ENCODE results near the gene AP5M1.
A peak's percentile ranks its signal among the peaks of the same experiment; 100 is the strongest.
"Not testable (repeated sequence)": the region's sequence is repeated elsewhere in the genome, so short reads cannot be mapped to it uniquely, and the experiment has no call there.

The AP5M1 gene

DNA sequence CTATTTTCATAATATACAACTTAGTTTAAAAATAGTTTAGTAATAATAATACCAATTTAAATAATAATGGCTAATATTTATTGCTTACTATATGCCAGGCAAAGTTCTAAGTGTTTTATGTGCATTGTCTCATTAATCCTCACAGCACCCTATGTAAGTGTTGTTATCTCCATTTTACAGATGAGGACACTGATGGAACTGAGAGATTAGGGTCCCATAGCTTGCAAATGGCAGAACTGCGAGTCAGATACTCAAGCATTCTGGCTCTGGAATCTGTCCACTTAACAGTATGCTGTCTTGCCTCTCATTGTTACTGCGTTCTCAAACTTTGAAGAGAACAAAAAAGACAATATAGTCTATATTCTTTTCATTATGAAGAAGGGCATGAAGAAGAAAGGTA lies 19.0 kb downstream of the AP5M1 start:
- H3K4me3 ChIP-seq (ENCODE audit: low read depth, low read length): no peak overlapping the region
- no peak for DNase-seq (ENCODE audit: low read depth)

DNA sequence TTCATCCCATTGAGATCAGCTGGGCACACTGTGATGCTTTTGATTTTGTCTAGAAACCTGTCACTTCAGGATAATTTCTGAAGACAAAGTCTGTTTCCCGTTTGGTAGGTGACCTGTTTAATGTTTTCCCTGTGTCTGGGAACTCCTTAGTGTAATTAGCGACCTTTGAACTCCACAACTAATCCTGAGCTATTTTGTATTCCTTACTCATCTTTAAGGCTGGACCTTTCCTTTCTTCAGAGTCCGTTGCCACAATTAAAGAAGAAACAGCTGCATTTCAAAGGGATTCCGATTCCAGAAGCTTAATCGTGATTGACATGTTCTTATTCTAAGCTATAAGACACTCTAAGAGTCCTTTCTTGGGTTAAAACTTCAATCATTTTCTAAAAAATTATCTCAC lies 22.0 kb downstream of the AP5M1 start:
- no peak for DNase-seq (ENCODE audit: low read depth)
- H3K4me3 ChIP-seq (ENCODE audit: low read depth, low read length): no peak overlapping the region

DNA sequence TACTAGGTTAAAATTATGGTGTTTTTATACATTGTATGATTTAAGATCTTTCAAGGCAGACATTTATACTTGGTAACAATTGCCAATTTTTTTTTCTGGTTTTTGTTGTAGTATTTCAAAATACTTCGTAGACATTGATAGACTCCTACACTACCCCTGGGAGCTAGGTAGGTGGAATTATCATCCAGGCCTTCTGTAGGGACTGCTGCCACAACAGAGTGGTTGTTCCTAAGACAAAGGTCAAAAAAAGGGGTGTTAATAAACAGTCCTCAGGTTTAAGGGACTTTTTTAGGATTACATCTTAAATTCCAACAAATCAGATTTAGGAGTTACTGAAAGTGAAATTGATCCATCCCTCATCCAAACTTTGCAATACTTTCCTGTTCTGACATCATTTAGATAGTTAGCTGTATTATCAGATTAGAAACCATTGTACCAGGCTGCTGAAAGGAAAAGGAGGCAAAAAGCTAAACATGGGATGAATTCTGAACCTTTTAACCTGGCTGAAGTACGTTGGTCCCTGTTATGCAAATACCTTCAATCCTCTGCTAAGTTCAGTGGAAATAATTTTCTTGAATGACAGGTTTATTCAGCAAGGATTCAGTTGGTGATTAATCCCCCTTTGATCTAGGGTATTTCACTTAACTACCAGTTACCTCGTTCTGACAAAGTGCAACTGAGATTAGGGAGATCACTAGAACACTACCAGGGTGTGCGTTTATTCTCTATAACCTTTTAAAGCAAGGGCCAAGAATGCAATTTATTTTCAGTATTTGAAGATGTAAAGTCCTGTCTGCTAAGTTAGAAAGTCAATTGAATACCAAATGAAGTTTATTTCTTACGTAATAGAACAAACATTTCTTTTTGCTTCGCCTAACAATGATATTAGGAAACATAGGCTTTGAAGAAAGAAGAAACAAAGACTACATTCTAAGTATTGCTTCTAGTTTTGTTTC lies 23.2 kb downstream of the AP5M1 start:
- no peak for DNase-seq (ENCODE audit: low read depth)
- no peak overlapping the region for H3K4me3 ChIP-seq (ENCODE audit: low read depth, low read length)

DNA sequence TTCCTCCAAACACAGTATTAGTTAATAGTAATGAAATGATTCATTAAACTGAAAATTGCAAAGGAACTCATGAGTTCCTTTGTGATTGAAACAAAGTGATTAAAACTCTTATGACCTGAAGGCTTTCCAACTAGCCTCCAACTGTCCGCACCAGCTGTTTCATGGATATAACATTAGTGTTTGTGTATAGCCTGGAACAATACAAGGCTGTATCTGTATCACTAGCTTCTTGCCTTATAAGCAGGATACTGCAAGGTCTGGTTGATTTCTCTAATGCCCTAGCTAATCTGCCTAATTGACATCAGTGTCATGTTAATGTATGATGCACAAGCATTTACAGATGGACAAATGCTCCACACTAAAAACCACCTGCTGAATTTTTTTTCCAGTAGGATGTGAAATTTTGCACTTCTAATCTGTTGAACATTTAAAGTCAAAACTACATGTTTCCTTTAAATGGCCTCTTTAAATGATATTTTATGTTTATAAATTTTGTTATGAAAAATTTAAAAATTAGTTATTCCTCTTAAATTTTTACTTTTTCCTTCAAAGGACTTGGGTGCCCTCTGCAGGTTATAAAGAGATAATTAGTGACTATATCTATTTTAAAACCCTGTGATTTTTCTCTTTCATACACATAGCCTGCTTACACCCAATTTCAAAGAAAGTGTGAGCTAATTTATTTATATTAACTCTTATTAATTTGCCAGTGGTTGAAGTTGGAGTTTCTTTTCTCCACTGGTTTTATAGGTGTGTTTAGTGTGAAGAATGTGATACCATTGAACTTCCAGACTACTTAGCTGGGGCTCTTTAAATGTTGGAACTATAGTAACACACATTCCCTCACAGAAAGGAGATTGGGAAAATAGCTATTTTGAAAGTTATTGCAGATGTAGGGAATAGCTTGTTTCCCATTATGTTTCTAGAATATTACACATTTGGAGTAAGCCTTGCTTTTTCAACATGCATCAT lies 25.4 kb downstream of the AP5M1 start:
- no peak for DNase-seq (ENCODE audit: low read depth)
- H3K4me3 ChIP-seq (ENCODE audit: low read depth, low read length): no peak overlapping the region

DNA sequence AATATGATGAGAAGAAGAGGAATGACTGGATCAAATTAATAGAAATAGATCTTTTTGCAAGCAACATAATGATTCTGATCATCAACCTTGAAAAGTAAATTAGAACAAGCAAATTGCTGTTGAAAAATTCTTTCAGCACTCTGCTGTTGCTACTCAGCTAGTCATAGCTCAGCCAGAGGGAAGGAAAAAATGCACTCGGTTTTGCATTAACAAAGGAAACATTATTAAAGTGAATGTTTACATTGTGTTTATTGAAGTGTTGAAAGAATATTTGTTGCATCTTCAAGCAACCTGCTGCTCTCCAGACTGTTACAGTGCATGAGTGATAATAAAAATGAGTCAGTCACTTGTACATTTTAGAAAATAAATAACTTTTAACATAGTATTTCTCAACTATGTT lies 26.5 kb downstream of the AP5M1 start:
- no peak for DNase-seq (ENCODE audit: low read depth)
- H3K4me3 ChIP-seq (ENCODE audit: low read depth, low read length): no peak overlapping the region

DNA sequence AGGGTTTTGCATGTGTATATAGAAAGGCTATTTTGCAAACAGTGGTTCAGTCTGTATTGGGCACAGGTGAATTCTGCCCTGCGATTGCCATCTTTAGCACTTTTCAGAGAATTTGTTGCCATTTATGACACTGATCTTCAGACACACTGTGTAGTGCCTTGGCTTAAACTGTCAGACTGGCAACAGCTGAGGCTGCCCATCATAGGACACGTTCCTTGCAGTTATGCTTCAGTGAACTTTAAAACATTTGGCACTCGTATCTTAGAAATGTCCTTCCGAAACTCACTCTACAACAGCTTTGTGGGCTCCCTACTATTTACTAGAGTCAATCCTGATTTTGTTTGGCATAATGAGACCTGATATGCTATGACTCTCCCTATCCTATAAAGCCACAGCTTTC lies 29.1 kb downstream of the AP5M1 start:
- no peak overlapping the region for H3K4me3 ChIP-seq (ENCODE audit: low read depth, low read length)
- DNase-seq (ENCODE audit: low read depth): no peak

DNA sequence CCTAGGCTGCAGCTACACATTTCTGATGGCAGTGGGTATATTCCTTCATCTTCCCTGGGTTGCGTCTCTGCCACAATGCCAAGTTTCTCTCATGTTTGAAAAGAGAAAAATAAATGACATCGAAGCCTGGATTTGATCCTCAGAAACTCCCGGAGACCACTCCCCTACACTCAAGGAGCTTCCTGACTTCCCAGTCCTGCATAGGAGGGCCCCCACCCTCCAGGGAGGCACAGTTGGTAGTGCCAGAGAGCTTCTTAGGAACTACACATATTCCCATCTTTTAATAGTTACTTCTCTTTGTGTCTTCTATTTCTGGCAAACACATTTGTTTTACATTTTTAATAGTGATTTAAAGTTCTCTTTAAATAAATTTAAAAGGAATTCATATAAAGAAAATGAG lies 30.7 kb downstream of the AP5M1 start:
- DNase-seq (ENCODE audit: low read depth): no peak
- no peak overlapping the region for H3K4me3 ChIP-seq (ENCODE audit: low read depth, low read length)

DNA sequence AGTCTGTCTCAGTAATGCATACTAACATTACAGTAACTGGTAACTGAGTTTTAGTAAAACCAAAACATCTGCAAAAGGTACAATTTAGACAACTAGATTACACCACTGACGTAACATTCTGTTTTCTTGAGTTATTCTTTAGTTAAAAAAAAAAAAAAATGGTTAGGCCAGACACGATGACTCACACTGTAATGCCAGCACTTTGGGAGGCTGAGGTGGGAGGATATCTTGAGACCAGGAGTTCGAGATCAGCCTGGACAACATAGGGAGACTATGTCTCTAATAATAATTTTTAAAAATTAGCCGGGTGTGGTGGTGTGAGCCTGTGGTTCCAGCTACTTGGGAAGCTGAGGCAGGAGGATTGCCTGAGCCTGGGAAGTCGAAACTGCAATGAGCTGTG lies 34.1 kb downstream of the AP5M1 start:
- H3K4me3 ChIP-seq (ENCODE audit: low read depth, low read length): no peak overlapping the region
- no peak for DNase-seq (ENCODE audit: low read depth)

DNA sequence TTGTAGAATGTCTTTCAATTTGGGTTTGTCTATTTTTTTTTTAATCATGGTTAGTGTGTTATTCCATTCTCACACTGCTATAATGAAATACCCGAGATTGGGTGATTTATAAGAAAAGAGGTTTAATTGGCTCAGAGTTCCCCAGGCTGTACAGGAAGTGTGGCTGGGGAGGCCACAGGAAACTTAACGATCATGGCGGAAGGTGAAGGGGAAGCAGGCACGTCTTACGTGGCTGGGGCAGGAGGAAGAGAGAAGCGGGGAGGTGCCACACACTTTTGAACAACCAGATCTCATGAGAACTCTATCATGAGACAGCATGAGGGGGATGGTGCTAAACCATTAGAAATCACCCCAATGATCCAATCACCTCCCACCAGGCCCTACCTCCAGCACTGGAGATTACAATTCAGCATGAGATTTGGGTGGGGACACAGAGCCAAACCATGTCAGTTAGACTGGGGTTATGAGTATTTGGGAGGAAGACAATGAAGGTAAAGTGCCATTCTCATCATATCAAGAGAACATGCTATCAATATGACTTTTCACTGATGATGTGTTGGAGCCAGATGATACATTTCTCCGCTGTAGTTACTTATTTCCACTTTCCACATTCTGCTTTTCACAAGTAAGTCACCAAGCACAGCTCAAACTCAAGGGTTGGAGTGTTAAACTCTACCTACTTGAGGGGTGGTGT lies 45.8 kb downstream of the AP5M1 start:
- DNase-seq (ENCODE audit: low read depth): no peak
- no peak overlapping the region for H3K4me3 ChIP-seq (ENCODE audit: low read depth, low read length)

DNA sequence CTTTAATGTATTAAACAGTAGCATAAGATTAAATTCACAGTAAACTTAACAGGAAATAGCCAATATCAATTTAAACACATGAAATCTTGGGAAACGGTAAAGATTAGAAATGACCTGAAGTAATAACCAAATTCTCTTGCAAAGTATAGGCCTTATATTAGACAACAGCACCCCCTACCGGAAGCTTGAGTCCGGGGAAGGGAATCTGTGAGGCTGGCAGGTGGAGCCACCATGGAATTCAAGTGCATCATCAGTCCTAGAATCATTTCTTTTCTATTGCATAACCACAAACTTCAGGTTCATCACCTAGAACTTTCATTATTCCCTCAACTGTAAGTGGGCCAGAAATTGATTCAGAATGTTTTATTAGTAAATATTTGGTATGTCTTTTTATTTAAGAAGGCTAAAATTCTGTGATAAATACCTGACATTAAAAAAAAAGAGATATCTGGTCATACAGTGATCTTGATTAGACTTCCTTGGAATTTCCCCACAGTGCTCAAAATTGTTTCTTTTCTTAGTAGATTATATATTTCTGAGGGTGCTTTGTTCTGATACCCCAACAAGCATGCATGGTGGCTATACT lies 48.6 kb downstream of the AP5M1 start:
- no peak overlapping the region for H3K4me3 ChIP-seq (ENCODE audit: low read depth, low read length)
- DNase-seq (ENCODE audit: low read depth): peak; percentile 25

DNA sequence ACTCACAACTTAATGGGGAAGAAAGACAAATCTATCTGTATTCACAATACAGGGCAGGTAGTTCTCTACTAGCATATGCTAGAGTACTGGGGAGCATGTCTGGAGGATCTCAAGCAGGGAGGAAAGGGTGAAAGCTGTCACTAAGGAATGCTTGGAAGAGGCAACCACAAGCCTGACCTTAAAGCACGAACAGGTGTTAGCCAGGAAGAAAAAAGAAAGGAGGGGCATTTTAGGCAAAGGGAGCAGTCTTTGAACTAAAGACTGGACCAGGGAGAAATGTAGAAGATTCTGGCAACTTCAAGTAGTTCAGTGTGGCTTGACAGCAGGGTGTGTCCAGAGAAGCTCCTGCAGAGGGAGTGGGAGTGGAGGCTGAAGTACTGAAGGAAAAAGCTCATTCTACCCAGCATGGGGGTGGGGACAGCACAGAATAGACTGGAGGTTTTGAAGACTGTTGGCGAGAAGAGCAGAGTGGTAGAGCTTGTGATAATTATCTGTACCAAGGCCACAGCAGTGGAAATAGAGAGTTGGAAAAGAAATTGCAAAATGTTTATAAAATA lies 50.9 kb downstream of the AP5M1 start:
- DNase-seq (ENCODE audit: low read depth): no peak
- no peak overlapping the region for H3K4me3 ChIP-seq (ENCODE audit: low read depth, low read length)

DNA sequence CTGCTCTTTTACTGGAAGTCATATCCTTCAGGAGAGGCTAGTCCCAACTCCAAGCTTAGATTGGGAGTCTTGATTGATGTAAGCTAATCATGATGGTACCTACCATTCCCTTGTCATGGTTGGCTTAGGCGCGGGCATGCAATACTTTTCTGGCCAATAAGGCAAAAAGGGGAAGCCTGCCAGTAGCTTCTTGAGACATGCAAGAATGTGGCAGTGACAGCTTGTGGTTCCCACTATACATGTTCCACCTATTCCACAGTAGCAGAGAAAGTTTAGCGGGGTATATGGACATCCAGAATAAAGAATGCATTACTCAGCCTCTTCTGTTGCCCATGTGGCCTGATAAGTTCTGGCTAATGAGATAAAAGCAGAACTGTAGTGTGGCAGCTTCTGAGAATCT lies 55.0 kb downstream of the AP5M1 start:
- DNase-seq (ENCODE audit: low read depth): no peak
- no peak overlapping the region for H3K4me3 ChIP-seq (ENCODE audit: low read depth, low read length)

DNA sequence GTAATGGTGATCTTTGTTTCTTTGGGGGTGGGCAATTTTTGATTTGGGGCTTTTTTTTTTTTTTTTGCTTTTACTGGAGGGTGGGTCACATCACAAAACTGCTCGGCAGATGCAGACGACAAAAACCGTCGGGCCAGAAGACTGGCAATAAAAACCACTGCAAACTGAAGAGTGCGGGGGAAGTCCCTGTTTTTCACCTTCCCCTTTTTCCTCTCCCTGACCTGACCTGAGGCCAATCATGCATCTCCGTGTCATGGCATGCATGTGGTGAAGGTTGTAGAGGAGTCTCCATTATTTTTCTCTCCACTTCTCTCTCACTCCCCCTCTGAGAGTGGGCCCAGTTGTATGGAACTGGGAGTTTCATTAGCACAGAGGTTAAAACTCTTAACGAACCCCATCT lies 57.5 kb downstream of the AP5M1 start:
- no peak overlapping the region for H3K4me3 ChIP-seq (ENCODE audit: low read depth, low read length)
- no peak for DNase-seq (ENCODE audit: low read depth)

DNA sequence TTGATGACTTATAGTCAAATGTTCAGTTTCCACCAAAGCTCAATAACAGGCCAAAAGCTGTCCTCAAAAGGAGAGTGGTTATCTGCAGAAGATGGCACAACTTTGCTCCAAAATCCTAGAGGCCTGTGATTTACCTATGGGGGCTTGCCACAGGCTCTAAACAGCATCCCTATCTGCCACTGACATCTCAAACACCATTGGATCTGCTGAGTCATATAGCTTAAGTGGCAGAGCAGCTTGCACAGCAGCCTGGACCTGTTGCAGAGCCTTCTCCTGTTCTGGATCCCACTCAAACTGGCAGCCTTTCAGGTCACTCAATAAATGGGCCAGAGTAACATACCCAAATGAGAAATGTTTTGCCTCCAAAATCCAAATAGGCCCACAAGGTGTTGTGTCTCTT lies 61.1 kb downstream of the AP5M1 start:
- no peak overlapping the region for H3K4me3 ChIP-seq (ENCODE audit: low read depth, low read length)
- no peak for DNase-seq (ENCODE audit: low read depth)

DNA sequence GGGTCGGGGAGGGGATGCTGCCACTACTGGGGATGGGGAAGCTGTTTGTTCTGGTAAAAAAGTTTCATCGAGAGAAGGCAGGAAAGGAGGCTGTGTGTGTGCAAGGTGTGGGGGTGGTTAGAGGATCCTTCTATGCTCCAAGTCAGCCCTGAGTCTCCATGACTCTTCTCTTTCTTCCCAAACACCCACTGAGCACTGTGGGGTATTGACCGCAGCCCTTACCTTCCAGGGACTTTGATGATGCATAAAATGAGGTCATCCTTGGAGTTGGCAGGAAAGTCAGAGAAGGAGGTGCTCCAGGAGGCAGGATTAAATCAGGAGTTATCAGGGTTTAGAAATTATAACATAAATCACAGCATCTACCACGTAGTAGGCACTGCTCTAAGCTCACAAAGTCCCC lies 63.7 kb downstream of the AP5M1 start:
- not testable (repeated sequence) for DNase-seq (ENCODE audit: low read depth); H3K4me3 ChIP-seq (ENCODE audit: low read depth, low read length)

DNA sequence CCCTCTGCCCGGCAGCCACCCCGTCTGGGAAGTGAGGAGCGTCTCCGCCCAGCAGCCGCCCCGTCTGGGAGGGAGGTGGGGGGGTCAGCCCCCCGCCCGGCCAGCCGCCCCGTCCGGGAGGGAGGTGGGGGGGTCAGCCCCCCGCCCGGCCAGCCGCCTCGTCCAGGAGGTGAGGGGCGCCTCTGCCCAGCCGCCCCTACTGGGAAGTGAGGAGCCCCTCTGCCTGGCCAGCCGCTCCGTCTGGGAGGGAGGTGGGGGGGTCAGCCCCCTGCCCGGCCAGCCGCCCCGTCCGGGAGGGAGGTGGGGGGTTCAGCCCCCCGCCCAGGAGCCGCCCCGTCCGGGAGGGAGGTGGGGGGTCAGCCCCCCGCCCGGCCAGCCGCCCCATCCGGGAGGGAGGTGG lies 65.0 kb downstream of the AP5M1 start:
- not testable (repeated sequence) for H3K4me3 ChIP-seq (ENCODE audit: low read depth, low read length); DNase-seq (ENCODE audit: low read depth)

DNA sequence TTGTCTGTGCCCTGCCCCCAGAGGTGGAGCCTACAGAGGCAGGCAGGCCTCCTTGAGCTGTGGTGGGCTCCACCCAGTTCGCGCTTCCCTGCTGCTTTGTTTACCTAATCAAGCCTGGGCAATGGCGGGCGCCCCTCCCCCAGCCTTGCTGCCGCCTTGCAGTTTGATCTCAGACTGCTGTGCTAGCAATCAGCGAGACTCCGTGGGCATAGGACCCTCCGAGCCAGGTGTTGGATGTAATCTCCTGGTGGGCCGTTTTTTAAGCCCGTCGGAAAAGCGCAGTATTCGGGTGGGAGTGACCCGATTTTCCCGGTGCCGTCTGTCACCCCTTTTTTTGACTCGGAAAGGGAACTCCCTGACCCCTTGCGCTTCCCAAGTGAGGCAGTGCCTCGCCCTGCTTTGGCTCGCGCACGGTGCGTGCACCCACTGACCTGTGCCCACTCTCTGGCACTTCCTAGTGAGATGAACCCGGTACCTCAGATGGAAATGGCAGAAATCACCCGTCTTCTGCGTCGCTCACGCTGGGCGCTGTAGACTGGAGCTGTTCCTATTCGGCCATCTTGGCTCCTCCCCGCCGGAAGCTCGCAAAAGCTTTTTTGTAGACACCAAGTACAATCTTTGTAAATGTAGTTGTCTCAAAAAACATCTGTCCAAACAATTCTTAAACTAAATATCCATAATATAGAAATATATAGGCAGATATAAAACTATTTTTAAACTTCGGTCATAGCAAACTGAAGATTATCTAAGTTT lies 75.0 kb downstream of the AP5M1 start:
- not testable (repeated sequence) for H3K4me3 ChIP-seq (ENCODE audit: low read depth, low read length); DNase-seq (ENCODE audit: low read depth)

DNA sequence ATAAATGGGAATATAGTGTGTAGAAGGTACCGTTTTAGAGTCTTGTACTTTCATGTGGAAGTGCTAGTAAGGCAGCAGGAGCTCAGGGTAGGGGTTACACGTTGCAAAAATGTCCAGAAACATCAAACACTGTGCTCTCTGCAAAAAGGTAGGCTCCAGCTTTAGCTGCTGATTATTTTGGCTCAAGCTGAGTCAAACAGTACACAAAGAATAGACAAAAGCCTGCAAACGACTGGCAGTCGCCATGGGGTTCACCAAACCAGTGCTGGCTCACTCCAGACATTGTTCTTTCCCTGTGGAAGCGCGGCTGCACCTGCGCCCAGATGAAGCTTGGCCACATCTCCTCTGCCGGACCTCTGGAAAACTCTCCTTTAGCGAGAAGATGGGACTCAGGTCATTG lies 76.3 kb downstream of the AP5M1 start:
- H3K4me3 ChIP-seq (ENCODE audit: low read depth, low read length): no peak overlapping the region
- DNase-seq (ENCODE audit: low read depth): no peak

Data from skeletal muscle cell (primary cell).